ENCODE data around the gene LGALS16. TPM values are rescaled to one million over a fixed set of nuclear protein-coding genes. Genes with fewer than 3 reads are reported as not detected.

Gene LGALS16, protein sequence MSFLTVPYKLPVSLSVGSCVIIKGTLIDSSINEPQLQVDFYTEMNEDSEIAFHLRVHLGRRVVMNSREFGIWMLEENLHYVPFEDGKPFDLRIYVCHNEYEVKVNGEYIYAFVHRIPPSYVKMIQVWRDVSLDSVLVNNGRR
- not detected in 2 replicates for total RNA-seq (2021)
- long read RNA-seq: 0 reads

DNA sequence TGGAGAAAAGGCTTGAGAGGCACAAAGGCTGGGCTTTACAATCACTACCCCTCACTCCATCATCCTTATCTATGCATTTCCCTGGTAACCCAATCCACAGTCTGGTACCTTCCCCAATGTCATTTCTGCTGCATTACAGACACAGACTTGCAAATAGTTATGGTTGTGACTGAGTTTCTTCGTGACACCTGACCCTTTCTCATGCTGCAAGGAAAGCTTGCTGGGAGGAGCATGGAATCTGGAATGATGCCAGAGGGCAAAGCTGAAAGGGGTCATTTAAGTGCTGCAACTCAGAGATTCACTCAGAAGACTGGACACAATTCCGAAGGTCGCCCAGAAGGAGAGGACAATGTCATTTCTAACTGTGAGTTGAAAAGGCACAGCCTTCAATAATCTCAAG lies at the start of gene LGALS16:
TSS of gene LGALS16 (plus strand) at position 301 of the 400 bp plus-strand sequence. CDS start at position 350, 49 bp downstream.
- Histone ChIP-seq H4K8ac (replicated peaks; ENCODE audit: insufficient read length, low read depth, low read length) (no peak within 1 kb of the TSS), H3K23me2 (ENCODE audit: insufficient read length, low read depth, low read length, poor library complexity, severe bottlenecking) (no peaks in the 10 kb centered on the region), H3K18ac (ENCODE audit: insufficient read length, low read depth, low read length) (no peak within 1 kb of the TSS), H3K23ac (ENCODE audit: insufficient read length, low read depth, low read length) (no peak within 1 kb of the TSS), H3K27me3 (ENCODE audit: insufficient read depth, low read length) (no peaks in the 10 kb centered on the region), H3K9ac (ENCODE audit: extremely low read depth, insufficient read length, low read length) (no peak within 1 kb of the TSS), H3K4ac (ENCODE audit: low read depth, low read length) (no peak within 1 kb of the TSS), H3K4me1 (ENCODE audit: insufficient read depth, low read length) (no peaks in the 10 kb centered on the region), H2AK5ac (ENCODE audit: insufficient read length, low read length) (no peak within 1 kb of the TSS), H2AFZ (ENCODE audit: low read length) (no peak within 1 kb of the TSS), H3T11ph (ENCODE audit: low read length) (no peak within 1 kb of the TSS), H2BK15ac (ENCODE audit: low read depth, low read length) (no peak within 1 kb of the TSS), H2BK20ac (ENCODE audit: low read depth, low read length, poor library complexity, severe bottlenecking) (no peak within 1 kb of the TSS), H3K56ac (ENCODE audit: insufficient read length, low read depth, low read length) (no peak within 1 kb of the TSS), H3K27ac (ENCODE audit: insufficient read length, low read depth, low read length) (no peak within 1 kb of the TSS), H4K91ac (ENCODE audit: insufficient read length, low read depth, low read length) (no peak within 1 kb of the TSS), H3K14ac (ENCODE audit: insufficient read depth, low read length) (no peak within 1 kb of the TSS), H3K4me2 (ENCODE audit: insufficient read depth, insufficient read length, low read length) (no peak within 1 kb of the TSS), H2BK5ac (ENCODE audit: insufficient read length, low read length) (no peak within 1 kb of the TSS), H2BK120ac (ENCODE audit: low read depth, low read length, poor library complexity, severe bottlenecking) (no peak within 1 kb of the TSS), H3K9me3 (ENCODE audit: control insufficient read depth, low read depth, low read length) (no peaks in the 10 kb centered on the region), H4K5ac (ENCODE audit: insufficient read length, low read depth, low read length) (no peak within 1 kb of the TSS), H2BK12ac (ENCODE audit: insufficient read length, low read depth, low read length) (no peak within 1 kb of the TSS), H3K79me2 (ENCODE audit: insufficient read depth, low read length) (no peaks in the 10 kb centered on the region), H3K79me1 (ENCODE audit: insufficient read depth, low read depth, low read length, poor library complexity, severe bottlenecking) (no peaks in the 10 kb centered on the region), H4K20me1 (ENCODE audit: control insufficient read depth, insufficient read depth, insufficient read length) (no peaks in the 10 kb centered on the region)
- Mint-ChIP-seq H3K4me1 (peaks cover 0 to 2% of the 10 kb centered on the region in 2 experiments; a peak in 1 of 4 replicates), H3K9me3 (no peaks in the 10 kb centered on the region), H3K27me3 (ENCODE audit: low read depth) (peaks cover 54% of the 10 kb centered on the region), H3K36me3 (ENCODE audit: insufficient read depth in 1 of 3, low read depth in 3 of 3) (no peaks in the 10 kb centered on the region), H3K4me3 (no peak within 1 kb of the TSS), H3K27ac (no peak within 1 kb of the TSS)
- no peak for DNase-seq
- WGBS (ENCODE audit: extremely low coverage, insufficient read length, low lambda C conversion rate): no CpG with 5 or more reads among the region's 3 CpGs
- TF ChIP-seq, protein P1, sequence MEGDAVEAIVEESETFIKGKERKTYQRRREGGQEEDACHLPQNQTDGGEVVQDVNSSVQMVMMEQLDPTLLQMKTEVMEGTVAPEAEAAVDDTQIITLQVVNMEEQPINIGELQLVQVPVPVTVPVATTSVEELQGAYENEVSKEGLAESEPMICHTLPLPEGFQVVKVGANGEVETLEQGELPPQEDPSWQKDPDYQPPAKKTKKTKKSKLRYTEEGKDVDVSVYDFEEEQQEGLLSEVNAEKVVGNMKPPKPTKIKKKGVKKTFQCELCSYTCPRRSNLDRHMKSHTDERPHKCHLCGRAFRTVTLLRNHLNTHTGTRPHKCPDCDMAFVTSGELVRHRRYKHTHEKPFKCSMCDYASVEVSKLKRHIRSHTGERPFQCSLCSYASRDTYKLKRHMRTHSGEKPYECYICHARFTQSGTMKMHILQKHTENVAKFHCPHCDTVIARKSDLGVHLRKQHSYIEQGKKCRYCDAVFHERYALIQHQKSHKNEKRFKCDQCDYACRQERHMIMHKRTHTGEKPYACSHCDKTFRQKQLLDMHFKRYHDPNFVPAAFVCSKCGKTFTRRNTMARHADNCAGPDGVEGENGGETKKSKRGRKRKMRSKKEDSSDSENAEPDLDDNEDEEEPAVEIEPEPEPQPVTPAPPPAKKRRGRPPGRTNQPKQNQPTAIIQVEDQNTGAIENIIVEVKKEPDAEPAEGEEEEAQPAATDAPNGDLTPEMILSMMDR (conservative IDR thresholded peaks at IDR 0.05): no peak

All from H9 (cell line).